ENCODE measurements around the gene TOMM20. TPM values are rescaled to one million over a fixed set of nuclear protein-coding genes. Genes with fewer than 3 reads are reported as not detected.

The TOMM20 gene
- total RNA-seq, 2 donors from 2014 or later = 54.7 to 75.2 TPM

GRCh38 chr1:235112297-235113182, 16.1 kb downstream of the TOMM20 start:
- H3K27ac ChIP-seq = peak overlapping the region in 1 of 4 donors; percentile 33
- H3K36me3 ChIP-seq (replicated peaks in 1 of 2; ENCODE audit: insufficient read depth in 1 of 2, low read depth in 2 of 2) = peaks cover 0 to 16% of the 10 kb centered on the region in 2 donors
- DNase-seq (no peak), ATAC-seq (no peak)
- TF ChIP-seq CTCF (IDR thresholded peaks at IDR 0.05) (no peak), POLR2A (IDR thresholded peaks at IDR 0.05) (no peak)
- 63 to 66% methylated on average over 6 of the region's 6 CpGs for WGBS, 2 donors
- H3K9me3 ChIP-seq = no peaks in the 10 kb centered on the region
- H3K4me3 ChIP-seq = no peak overlapping the region
- H3K4me1 ChIP-seq = peaks cover 18% of the 10 kb centered on the region
- no peaks in the 10 kb centered on the region for H3K27me3 ChIP-seq
- intact Hi-C loops (cut with DNase I) = no loop called here

DNA sequence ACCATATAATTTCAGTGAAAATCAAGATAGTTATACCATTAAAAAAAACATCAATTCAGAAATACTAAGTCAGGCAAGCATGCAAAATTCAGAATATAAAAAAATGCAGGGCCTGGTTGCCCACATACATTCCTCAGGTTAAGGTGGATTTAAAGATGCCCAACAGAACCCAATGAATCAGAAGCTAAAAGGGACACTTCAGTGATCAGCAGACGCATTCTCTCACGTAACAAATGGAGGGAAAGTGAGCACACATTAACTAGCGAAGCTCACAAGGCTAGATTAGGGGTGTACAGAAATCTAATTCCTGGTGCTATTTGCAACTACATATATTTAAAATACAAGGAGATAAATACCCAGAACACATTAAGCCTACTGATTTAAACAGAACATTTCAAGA, 17.5 kb downstream of the TOMM20 start:
- Histone ChIP-seq H3K36me3 (replicated peaks in 1 of 2; ENCODE audit: insufficient read depth in 1 of 2, low read depth in 2 of 2) (peaks cover 0 to 13% of the 10 kb centered on the region in 2 donors), H3K4me1 (peaks cover 18% of the 10 kb centered on the region), H3K4me3 (no peak overlapping the region), H3K27ac (no peak overlapping the region), H3K27me3 (no peaks in the 10 kb centered on the region), H3K9me3 (no peaks in the 10 kb centered on the region)
- DNase-seq (no peak), ATAC-seq (no peak)
- no peak for TF ChIP-seq POLR2A (IDR thresholded peaks at IDR 0.05)
- no peak for TF ChIP-seq CTCF (IDR thresholded peaks at IDR 0.05)
- WGBS, 2 donors = 90 to 98% methylated on average over 3 of the region's 3 CpGs
- intact Hi-C loops (cut with DNase I) = no loop called here

- intact Hi-C loops (cut with DNase I) = loop anchor here (10.0 kb wide), 1 partner anchor 306 kb away; no protein-coding TSS in a partner anchor
These were observed 19.8 kb downstream of the TOMM20 start for GRCh38 chr1:235108876-235109275.

GRCh38 chr1:235108185-235108593, 20.4 kb downstream of the TOMM20 start:
- peak in 1 of 4 donors; percentile 8 for DNase-seq
- no peak for ATAC-seq
- Histone ChIP-seq H3K4me3 (no peak overlapping the region), H3K27ac (no peak overlapping the region), H3K27me3 (no peaks in the 10 kb centered on the region), H3K4me1 (peaks cover 21% of the 10 kb centered on the region), H3K36me3 (replicated peaks in 1 of 2; ENCODE audit: insufficient read depth in 1 of 2, low read depth in 2 of 2) (peaks cover 0 to 11% of the 10 kb centered on the region in 2 donors), H3K9me3 (no peaks in the 10 kb centered on the region)
- intact Hi-C loops (cut with DNase I) = loop anchor here (10.0 kb wide), 1 partner anchor 307 kb away; no protein-coding TSS in a partner anchor
- TF ChIP-seq POLR2A (IDR thresholded peaks at IDR 0.05) (no peak), CTCF (IDR thresholded peaks at IDR 0.05) (no peak)
- 96 to 100% methylated on average over 1 of the region's 1 CpG for WGBS, 2 donors

More at GRCh38 chr1:235108876-235109275, 19.8 kb downstream of the TOMM20 start:
- ATAC-seq = no peak
- no peak overlapping the region for H3K27ac ChIP-seq
- peaks cover 27% of the 10 kb centered on the region for H3K4me1 ChIP-seq
- no peaks in the 10 kb centered on the region for H3K9me3 ChIP-seq
- no peaks in the 10 kb centered on the region for H3K27me3 ChIP-seq
- peaks cover 0 to 11% of the 10 kb centered on the region in 2 donors for H3K36me3 ChIP-seq (replicated peaks in 1 of 2; ENCODE audit: insufficient read depth in 1 of 2, low read depth in 2 of 2)
- no peak for TF ChIP-seq POLR2A (IDR thresholded peaks at IDR 0.05)
- TF ChIP-seq CTCF (IDR thresholded peaks at IDR 0.05) = no peak
- no peak for DNase-seq
- no peak overlapping the region for H3K4me3 ChIP-seq
- WGBS, 2 donors = 95 to 98% methylated on average over 11 of the region's 11 CpGs

All from body of pancreas (tissue), 4 donors.